GM13977 (cell line): ENCODE measurements around the gene CCL28.
"Not testable (repeated sequence)": the region's sequence is repeated elsewhere in the genome, so short reads cannot be mapped to it uniquely, and the experiment has no call there.

Experiments used
- DNase-seq: peaks from one replicate; pipeline ENCODE4 v3.0.0; 2012; ENCODE audit warnings: low spot score
- CTCF ChIP-seq: IDR thresholded peaks from 2 replicates; pipeline ENCODE4 v1.5.1; 2012; ENCODE audit warnings: mild to moderate bottlenecking, control low read depth; ENCODE audit not compliant: insufficient read depth; ENCODE audit errors: extremely low read depth, missing control alignments
- in situ Hi-C: fragments of 300-500 bp; cut with MboI; formaldehyde crosslinking; loops from one replicate; pipeline ENCODE4 v1.12.0; 2022; ENCODE audit warnings: low sequenced_read_pairs, low pct_unique_long_range_greater_than_20kb, mixed read lengths, inconsistent platforms; ENCODE audit not compliant: unreplicated experiment

The CCL28 gene

DNA sequence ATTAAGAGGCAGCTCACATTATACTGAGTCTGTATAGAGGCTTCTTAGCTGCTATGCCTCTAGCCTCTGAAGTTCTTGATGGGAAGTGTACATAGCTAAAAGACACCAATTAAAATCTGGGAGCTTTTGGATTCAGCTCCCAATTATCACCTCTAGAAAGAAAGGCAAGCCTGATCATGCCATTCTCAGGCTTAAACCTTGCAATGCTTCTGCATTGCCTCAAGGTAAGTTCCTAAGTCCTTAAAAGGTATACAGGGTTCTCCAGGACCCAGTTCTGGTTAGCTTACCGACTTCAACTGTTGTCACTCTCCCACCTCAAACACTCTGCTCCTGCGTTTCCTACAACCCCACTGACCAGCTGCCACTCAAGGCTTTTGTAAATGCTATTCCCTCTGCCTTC, 17.5 kb upstream of the CCL28 start:
- in situ Hi-C loops: no loop called here
- DNase-seq: no peak
- no peak for TF ChIP-seq CTCF

DNA sequence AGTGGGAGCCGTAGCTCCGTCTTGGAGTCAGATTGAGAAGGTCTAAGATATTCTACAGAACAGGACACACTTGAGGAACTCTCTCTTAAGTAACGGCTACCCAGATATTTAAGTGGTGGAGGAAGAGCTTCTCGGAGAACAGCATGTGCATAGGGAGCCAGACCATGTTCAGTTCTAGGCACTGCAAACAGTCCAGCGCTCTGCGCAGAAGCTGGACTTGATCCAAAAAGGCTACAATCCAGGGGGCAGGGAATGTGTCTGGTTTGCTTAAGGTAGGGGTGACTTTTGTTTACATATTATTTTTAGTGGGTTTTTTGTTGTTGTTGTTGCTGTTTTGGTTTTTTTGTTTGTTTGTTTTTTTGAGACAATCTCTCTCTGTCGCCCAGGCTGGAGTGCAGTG, 16.8 kb upstream of the CCL28 start:
- TF ChIP-seq CTCF: no peak
- in situ Hi-C loops: no loop called here
- DNase-seq: no peak

- DNase-seq: no peak
- in situ Hi-C loops: no loop called here
- TF ChIP-seq CTCF: no peak
These were observed 15.1 kb upstream of the CCL28 start for GRCh38 chr5:43427306-43427705.

GRCh38 chr5:43425983-43426382, 13.8 kb upstream of the CCL28 start:
- TF ChIP-seq CTCF: no peak
- DNase-seq: no peak
- in situ Hi-C loops: no loop called here

DNA sequence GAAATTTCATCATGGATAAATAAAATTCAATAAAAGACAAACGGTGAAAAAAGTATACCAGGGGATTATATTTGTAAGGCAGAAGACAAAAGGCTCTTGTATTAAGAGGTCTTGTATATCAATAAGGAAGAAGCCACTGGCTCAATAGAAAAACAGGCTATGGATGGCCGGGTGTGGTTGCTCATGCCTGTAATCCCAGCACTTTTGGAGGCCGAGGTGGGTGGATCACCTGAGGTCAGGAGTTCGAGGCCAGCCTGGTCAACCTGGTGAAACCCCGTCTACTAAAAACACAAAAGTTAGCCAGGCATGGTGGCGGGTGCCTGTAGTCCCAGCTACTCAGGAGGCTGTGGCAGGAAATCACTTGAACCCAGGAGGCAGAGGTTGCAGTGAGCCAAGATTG, 10.9 kb upstream of the CCL28 start:
- in situ Hi-C loops, DNase-seq: not testable (repeated sequence)

DNA sequence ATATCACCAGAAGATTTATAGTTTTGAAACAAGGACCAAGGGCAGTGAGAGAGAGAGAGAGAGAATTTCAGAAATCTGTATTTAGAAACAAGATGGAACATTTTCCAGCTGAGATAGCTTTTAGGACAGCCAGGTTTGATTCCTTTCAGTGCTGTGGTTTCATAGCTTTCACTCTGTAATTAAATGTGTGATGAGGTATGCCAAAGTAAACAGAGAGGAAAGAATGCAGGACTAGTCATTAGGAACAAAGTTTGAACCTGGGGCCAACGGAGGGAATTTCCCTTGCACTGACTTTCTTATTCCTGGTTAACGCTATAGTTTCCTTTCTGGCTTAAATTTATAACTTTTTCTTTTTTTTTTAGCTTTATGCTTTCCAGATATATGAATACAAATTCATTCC, 10.0 kb upstream of the CCL28 start:
- no peak for TF ChIP-seq CTCF
- in situ Hi-C loops: no loop called here
- no peak for DNase-seq

- in situ Hi-C loops: no loop called here
- no peak for DNase-seq
- no peak for TF ChIP-seq CTCF
These were observed 9.4 kb upstream of the CCL28 start for GRCh38 chr5:43421450-43422133.
